HG03103 (cell line): ENCODE measurements around the gene COL16A1.

Experiments used
- ATAC-seq: cut with Tn5 transposase; IDR thresholded peaks from one replicate; pipeline ENCODE4 v1.9.1; 2021; ENCODE audit warnings: low read depth; ENCODE audit not compliant: unreplicated experiment

Gene COL16A1

GRCh38 chr1:31627930-31628559, 75.8 kb downstream of the COL16A1 start:
- ATAC-seq, result no peak

GRCh38 chr1:31627301-31627929, 76.4 kb downstream of the COL16A1 start:
- ATAC-seq, result no peak

GRCh38 chr1:31626223-31627207, 77.3 kb downstream of the COL16A1 start:
- no peak for ATAC-seq

GRCh38 chr1:31625561-31626222, 78.1 kb downstream of the COL16A1 start:
- ATAC-seq, result no peak

- ATAC-seq, result no peak
These were observed 78.9 kb downstream of the COL16A1 start for GRCh38 chr1:31624731-31625514.

GRCh38 chr1:31624309-31624708, 79.5 kb downstream of the COL16A1 start:
- ATAC-seq, result no peak

GRCh38 chr1:31623365-31623764, 80.5 kb downstream of the COL16A1 start:
- ATAC-seq, result no peak

- no peak for ATAC-seq
These were observed 81.7 kb downstream of the COL16A1 start for GRCh38 chr1:31621847-31622730.

GRCh38 chr1:31621498-31621820, 82.4 kb downstream of the COL16A1 start:
- ATAC-seq, result no peak

- ATAC-seq, result no peak
These were observed 83.0 kb downstream of the COL16A1 start for GRCh38 chr1:31620631-31621497.

GRCh38 chr1:31618916-31619846, 84.6 kb downstream of the COL16A1 start:
- ATAC-seq, result no peak

GRCh38 chr1:31617916-31618746, 85.7 kb downstream of the COL16A1 start:
- no peak for ATAC-seq

- no peak for ATAC-seq
These were observed 86.5 kb downstream of the COL16A1 start, which contains the start of gene HCRTR1 for GRCh38 chr1:31617218-31617915. Gene HCRTR1 (plus strand): TSS chr1:31617689. CDS start chr1:31619193, 1,504 bp downstream.

- no peak for ATAC-seq
These were observed 87.9 kb downstream of the COL16A1 start for GRCh38 chr1:31615939-31616338.

- ATAC-seq, result no peak
These were observed 88.4 kb downstream of the COL16A1 start for GRCh38 chr1:31615414-31615813.
